Measurements from ENCODE around the gene NFS1.

NFS1 gene

GRCh38 chr20:35657271-35657670 is 41.9 kb downstream of the NFS1 start:
- Histone ChIP-seq H3K4me2 (ENCODE audit: low read length) (no peak overlapping the region), H4K5ac (ENCODE audit: low read length) (no peak overlapping the region), H3K9ac (ENCODE audit: low read length) (no peak overlapping the region), H3K36me3 (ENCODE audit: control insufficient read depth, insufficient read depth, low read length) (peaks cover 11% of the 10 kb centered on the region), H3K27me3 (ENCODE audit: insufficient read depth, low read length, poor library complexity) (no peaks in the 10 kb centered on the region), H3K23ac (ENCODE audit: low read length) (no peak overlapping the region), H3K79me1 (ENCODE audit: low read length) (peaks cover 9% of the 10 kb centered on the region), H4K8ac (ENCODE audit: low read depth, low read length) (no peak overlapping the region), H3K4ac (ENCODE audit: low read depth, low read length) (no peak overlapping the region), H2AK5ac (ENCODE audit: low read length) (no peak overlapping the region), H3K4me1 (ENCODE audit: control insufficient read depth, low read depth, low read length) (no peaks in the 10 kb centered on the region), H3K27ac (ENCODE audit: low read depth, low read length) (no peak overlapping the region), H3K18ac (ENCODE audit: low read length) (no peak overlapping the region), H3K79me2 (ENCODE audit: control insufficient read depth, insufficient read depth, low read length) (peaks cover 86% of the 10 kb centered on the region), H2BK120ac (ENCODE audit: low read depth, low read length) (no peak overlapping the region), H2BK5ac (ENCODE audit: low read length) (no peak overlapping the region), H3K56ac (ENCODE audit: low read length) (no peak overlapping the region), H3K4me3 (ENCODE audit: low read length) (no peak overlapping the region), H2BK15ac (replicated peaks; ENCODE audit: low read depth) (no peak overlapping the region)
- no CpG with 5 or more reads among the region's 1 CpG for WGBS (ENCODE audit: extremely low coverage, insufficient coverage, low lambda C conversion rate)
- no peak for DNase-seq

- Histone ChIP-seq H3K4me3 (ENCODE audit: low read length) (no peak overlapping the region), H2BK5ac (ENCODE audit: low read length) (no peak overlapping the region)
- WGBS (ENCODE audit: extremely low coverage, insufficient coverage, low lambda C conversion rate): no CpG with 5 or more reads among the region's 9 CpGs
Measured at GRCh38 chr20:35654415-35654814, 44.7 kb downstream of the NFS1 start.

GRCh38 chr20:35653893-35654292 is 45.3 kb downstream of the NFS1 start:
- no peaks in the 10 kb centered on the region for H3K4me1 ChIP-seq (ENCODE audit: control insufficient read depth, low read depth, low read length)
- DNase-seq: no peak
- no peak overlapping the region for H2AK5ac ChIP-seq (ENCODE audit: low read length)
- H3K27ac ChIP-seq (ENCODE audit: low read depth, low read length): no peak overlapping the region
- H3K36me3 ChIP-seq (ENCODE audit: control insufficient read depth, insufficient read depth, low read length): peaks cover 11% of the 10 kb centered on the region
- H3K79me1 ChIP-seq (ENCODE audit: low read length): peaks cover 11% of the 10 kb centered on the region
- H3K79me2 ChIP-seq (ENCODE audit: control insufficient read depth, insufficient read depth, low read length): peaks cover 72% of the 10 kb centered on the region
- no peak overlapping the region for H3K4me2 ChIP-seq (ENCODE audit: low read length)
- H3K18ac ChIP-seq (ENCODE audit: low read length): no peak overlapping the region
- H2BK15ac ChIP-seq (replicated peaks; ENCODE audit: low read depth): no peak overlapping the region
- H2BK5ac ChIP-seq (ENCODE audit: low read length): no peak overlapping the region
- no peak overlapping the region for H4K5ac ChIP-seq (ENCODE audit: low read length)
- no peak overlapping the region for H3K9ac ChIP-seq (ENCODE audit: low read length)
- H3K4ac ChIP-seq (ENCODE audit: low read depth, low read length): no peak overlapping the region
- no peak overlapping the region for H3K56ac ChIP-seq (ENCODE audit: low read length)
- no peak overlapping the region for H2BK120ac ChIP-seq (ENCODE audit: low read depth, low read length)
- no peak overlapping the region for H3K4me3 ChIP-seq (ENCODE audit: low read length)
- no peak overlapping the region for H3K23ac ChIP-seq (ENCODE audit: low read length)
- H4K8ac ChIP-seq (ENCODE audit: low read depth, low read length): no peak overlapping the region
- WGBS (ENCODE audit: extremely low coverage, insufficient coverage, low lambda C conversion rate): no CpG with 5 or more reads among the region's 4 CpGs
- H3K27me3 ChIP-seq (ENCODE audit: insufficient read depth, low read length, poor library complexity): no peaks in the 10 kb centered on the region

More at GRCh38 chr20:35654415-35654814, 44.7 kb downstream of the NFS1 start:
- H3K27ac ChIP-seq (ENCODE audit: low read depth, low read length): no peak overlapping the region
- H3K4me2 ChIP-seq (ENCODE audit: low read length): no peak overlapping the region
- H2BK120ac ChIP-seq (ENCODE audit: low read depth, low read length): no peak overlapping the region
- no peak overlapping the region for H3K56ac ChIP-seq (ENCODE audit: low read length)
- peaks cover 72% of the 10 kb centered on the region for H3K79me2 ChIP-seq (ENCODE audit: control insufficient read depth, insufficient read depth, low read length)
- no peak overlapping the region for H4K8ac ChIP-seq (ENCODE audit: low read depth, low read length)
- no peak overlapping the region for H3K18ac ChIP-seq (ENCODE audit: low read length)
- H2BK15ac ChIP-seq (replicated peaks; ENCODE audit: low read depth): no peak overlapping the region
- no peaks in the 10 kb centered on the region for H3K4me1 ChIP-seq (ENCODE audit: control insufficient read depth, low read depth, low read length)
- no peak overlapping the region for H3K4ac ChIP-seq (ENCODE audit: low read depth, low read length)
- DNase-seq: no peak
- H2AK5ac ChIP-seq (ENCODE audit: low read length): no peak overlapping the region
- H3K36me3 ChIP-seq (ENCODE audit: control insufficient read depth, insufficient read depth, low read length): peaks cover 11% of the 10 kb centered on the region
- no peak overlapping the region for H3K9ac ChIP-seq (ENCODE audit: low read length)
- H3K23ac ChIP-seq (ENCODE audit: low read length): no peak overlapping the region
- H4K5ac ChIP-seq (ENCODE audit: low read length): no peak overlapping the region
- H3K79me1 ChIP-seq (ENCODE audit: low read length): peaks cover 9% of the 10 kb centered on the region
- no peaks in the 10 kb centered on the region for H3K27me3 ChIP-seq (ENCODE audit: insufficient read depth, low read length, poor library complexity)

GRCh38 chr20:35653430-35653734 is 45.8 kb downstream of the NFS1 start:
- H3K27ac ChIP-seq (ENCODE audit: low read depth, low read length): no peak overlapping the region
- no peak for DNase-seq

GRCh38 chr20:35652641-35653429 is 46.3 kb downstream of the NFS1 start:
- WGBS (ENCODE audit: extremely low coverage, insufficient coverage, low lambda C conversion rate): no CpG with 5 or more reads among the region's 13 CpGs
- H3K4me3 ChIP-seq (ENCODE audit: low read length): no peak overlapping the region
- H3K4me1 ChIP-seq (ENCODE audit: control insufficient read depth, low read depth, low read length): no peaks in the 10 kb centered on the region
- H3K4me2 ChIP-seq (ENCODE audit: low read length): no peak overlapping the region
- no peak overlapping the region for H2BK5ac ChIP-seq (ENCODE audit: low read length)
- H3K27me3 ChIP-seq (ENCODE audit: insufficient read depth, low read length, poor library complexity): no peaks in the 10 kb centered on the region
- H2BK120ac ChIP-seq (ENCODE audit: low read depth, low read length): no peak overlapping the region
- H2BK15ac ChIP-seq (replicated peaks; ENCODE audit: low read depth): no peak overlapping the region
- no peak overlapping the region for H4K8ac ChIP-seq (ENCODE audit: low read depth, low read length)
- H3K4ac ChIP-seq (ENCODE audit: low read depth, low read length): no peak overlapping the region
- peaks cover 11% of the 10 kb centered on the region for H3K36me3 ChIP-seq (ENCODE audit: control insufficient read depth, insufficient read depth, low read length)
- H3K79me1 ChIP-seq (ENCODE audit: low read length): peaks cover 11% of the 10 kb centered on the region
- H3K18ac ChIP-seq (ENCODE audit: low read length): no peak overlapping the region
- H3K23ac ChIP-seq (ENCODE audit: low read length): no peak overlapping the region
- no peak for DNase-seq
- no peak overlapping the region for H3K27ac ChIP-seq (ENCODE audit: low read depth, low read length)
- H4K5ac ChIP-seq (ENCODE audit: low read length): no peak overlapping the region
- H3K79me2 ChIP-seq (ENCODE audit: control insufficient read depth, insufficient read depth, low read length): peaks cover 68% of the 10 kb centered on the region
- no peak overlapping the region for H3K56ac ChIP-seq (ENCODE audit: low read length)
- no peak overlapping the region for H3K9ac ChIP-seq (ENCODE audit: low read length)
- H2AK5ac ChIP-seq (ENCODE audit: low read length): no peak overlapping the region

More at GRCh38 chr20:35653430-35653734, 45.8 kb downstream of the NFS1 start:
- H3K79me1 ChIP-seq (ENCODE audit: low read length): peaks cover 11% of the 10 kb centered on the region
- H2BK120ac ChIP-seq (ENCODE audit: low read depth, low read length): no peak overlapping the region
- no peak overlapping the region for H4K8ac ChIP-seq (ENCODE audit: low read depth, low read length)
- no peak overlapping the region for H2BK15ac ChIP-seq (replicated peaks; ENCODE audit: low read depth)
- H4K5ac ChIP-seq (ENCODE audit: low read length): no peak overlapping the region
- no peak overlapping the region for H3K9ac ChIP-seq (ENCODE audit: low read length)
- no peak overlapping the region for H3K4me3 ChIP-seq (ENCODE audit: low read length)
- no peak overlapping the region for H2BK5ac ChIP-seq (ENCODE audit: low read length)
- no peak overlapping the region for H3K4ac ChIP-seq (ENCODE audit: low read depth, low read length)
- no peaks in the 10 kb centered on the region for H3K4me1 ChIP-seq (ENCODE audit: control insufficient read depth, low read depth, low read length)
- no peak overlapping the region for H3K4me2 ChIP-seq (ENCODE audit: low read length)
- H3K36me3 ChIP-seq (ENCODE audit: control insufficient read depth, insufficient read depth, low read length): peaks cover 11% of the 10 kb centered on the region
- no peak overlapping the region for H3K18ac ChIP-seq (ENCODE audit: low read length)
- H3K27me3 ChIP-seq (ENCODE audit: insufficient read depth, low read length, poor library complexity): no peaks in the 10 kb centered on the region
- H2AK5ac ChIP-seq (ENCODE audit: low read length): no peak overlapping the region
- no peak overlapping the region for H3K23ac ChIP-seq (ENCODE audit: low read length)
- whole genome bisulfite sequencing (ENCODE audit: extremely low coverage, insufficient coverage, low lambda C conversion rate): no CpG with 5 or more reads among the region's 3 CpGs
- H3K56ac ChIP-seq (ENCODE audit: low read length): no peak overlapping the region
- H3K79me2 ChIP-seq (ENCODE audit: control insufficient read depth, insufficient read depth, low read length): peaks cover 69% of the 10 kb centered on the region

- H3K36me3 ChIP-seq (ENCODE audit: control insufficient read depth, insufficient read depth, low read length): peaks cover 11% of the 10 kb centered on the region
- H3K79me2 ChIP-seq (ENCODE audit: control insufficient read depth, insufficient read depth, low read length): peaks cover 65% of the 10 kb centered on the region
- H3K27ac ChIP-seq (ENCODE audit: low read depth, low read length): no peak overlapping the region
- no peak overlapping the region for H3K56ac ChIP-seq (ENCODE audit: low read length)
- DNase-seq: no peak
- H3K23ac ChIP-seq (ENCODE audit: low read length): no peak overlapping the region
- H2BK120ac ChIP-seq (ENCODE audit: low read depth, low read length): no peak overlapping the region
- H3K4me2 ChIP-seq (ENCODE audit: low read length): no peak overlapping the region
- H3K18ac ChIP-seq (ENCODE audit: low read length): no peak overlapping the region
- H2AK5ac ChIP-seq (ENCODE audit: low read length): no peak overlapping the region
- no peak overlapping the region for H2BK5ac ChIP-seq (ENCODE audit: low read length)
- no peak overlapping the region for H3K4ac ChIP-seq (ENCODE audit: low read depth, low read length)
- H3K4me1 ChIP-seq (ENCODE audit: control insufficient read depth, low read depth, low read length): no peaks in the 10 kb centered on the region
- no peak overlapping the region for H4K8ac ChIP-seq (ENCODE audit: low read depth, low read length)
- H3K4me3 ChIP-seq (ENCODE audit: low read length): no peak overlapping the region
- H4K5ac ChIP-seq (ENCODE audit: low read length): no peak overlapping the region
- no peak overlapping the region for H2BK15ac ChIP-seq (replicated peaks; ENCODE audit: low read depth)
- H3K9ac ChIP-seq (ENCODE audit: low read length): no peak overlapping the region
- H3K27me3 ChIP-seq (ENCODE audit: insufficient read depth, low read length, poor library complexity): no peaks in the 10 kb centered on the region
- H3K79me1 ChIP-seq (ENCODE audit: low read length): peaks cover 13% of the 10 kb centered on the region
Measured at GRCh38 chr20:35651958-35652357, 47.2 kb downstream of the NFS1 start.
